ENCODE measurements around the gene QTRT2. TPM values are rescaled to one million over a fixed set of nuclear protein-coding genes. Genes with fewer than 3 reads are reported as not detected.

The QTRT2 gene
- total RNA-seq, 4 donors from 2014 or later, result 7.2 to 18.3 (median 14.7) TPM

- no peaks in the 10 kb centered on the region for H3K36me3 ChIP-seq
- intact Hi-C loops (cut with DNase I; ENCODE audit: low total_unique reads) (no loop called here), in situ Hi-C loops (cut with MboI; ENCODE audit: low pct_ligation_motif_present in 1 of 4, low pct_unique_long_range_greater_than_20kb in 1 of 4, low sequenced_read_pairs in 3 of 4) (no loop called here)
- 67 to 87% methylated on average over 2 to 3 of the region's 3 CpGs for WGBS, 2 donors (ENCODE audit: low coverage in 1 of 2)
- TF ChIP-seq CTCF (IDR thresholded peaks at IDR 0.05) (no peak), EP300 (IDR thresholded peaks at IDR 0.05; ENCODE audit: low read depth) (no peak), POLR2A (IDR thresholded peaks at IDR 0.05) (no peak)
- no peak overlapping the region for H3K4me3 ChIP-seq
- no peaks in the 10 kb centered on the region for H3K27me3 ChIP-seq
- H3K27ac ChIP-seq, result no peak overlapping the region
- H3K4me1 ChIP-seq, result no peaks in the 10 kb centered on the region
- DNase-seq, result no peak
- H3K9me3 ChIP-seq, result no peaks in the 10 kb centered on the region
Measured at GRCh38 chr3:114114719-114115118, 58.2 kb downstream of the QTRT2 start.

- H3K9me3 ChIP-seq, result no peaks in the 10 kb centered on the region
- H3K27me3 ChIP-seq, result no peaks in the 10 kb centered on the region
- H3K4me1 ChIP-seq, result no peaks in the 10 kb centered on the region
- in situ Hi-C loops (cut with MboI; ENCODE audit: low pct_ligation_motif_present in 1 of 4, low pct_unique_long_range_greater_than_20kb in 1 of 4, low sequenced_read_pairs in 3 of 4), result no loop called here
- H3K27ac ChIP-seq, result no peak overlapping the region
- no peak overlapping the region for H3K4me3 ChIP-seq
- intact Hi-C loops (cut with DNase I; ENCODE audit: low total_unique reads), result no loop called here
- H3K36me3 ChIP-seq, result no peaks in the 10 kb centered on the region
- TF ChIP-seq EP300 (IDR thresholded peaks at IDR 0.05; ENCODE audit: low read depth), result no peak
- no peak for TF ChIP-seq CTCF (IDR thresholded peaks at IDR 0.05)
- no peak for TF ChIP-seq POLR2A (IDR thresholded peaks at IDR 0.05)
- TF ChIP-seq POLR2AphosphoS5 (IDR thresholded peaks at IDR 0.05), result no peak
- DNase-seq, result no peak
- 83 to 100% methylated on average over 2 to 7 of the region's 7 CpGs for WGBS, 2 donors (ENCODE audit: low coverage in 1 of 2)
Measured at GRCh38 chr3:114115143-114115542, 58.6 kb downstream of the QTRT2 start.

GRCh38 chr3:114119776-114120175 lies 63.2 kb downstream of the QTRT2 start:
- intact Hi-C loops (cut with DNase I; ENCODE audit: low total_unique reads), result no loop called here

GRCh38 chr3:114120211-114120610 lies 63.7 kb downstream of the QTRT2 start:
- intact Hi-C loops (cut with DNase I; ENCODE audit: low total_unique reads), result no loop called here
- no peaks in the 10 kb centered on the region for H3K9me3 ChIP-seq
- DNase-seq, result no peak
- no peak overlapping the region for H3K4me3 ChIP-seq
- no peaks in the 10 kb centered on the region for H3K36me3 ChIP-seq
- WGBS, 2 donors (ENCODE audit: low coverage in 1 of 2), result 85 to 87% methylated on average over 3 of the region's 3 CpGs
- H3K27me3 ChIP-seq, result no peaks in the 10 kb centered on the region
- H3K4me1 ChIP-seq, result no peaks in the 10 kb centered on the region
- in situ Hi-C loops (cut with MboI; ENCODE audit: low pct_ligation_motif_present in 1 of 4, low pct_unique_long_range_greater_than_20kb in 1 of 4, low sequenced_read_pairs in 3 of 4), result no loop called here
- no peak for TF ChIP-seq POLR2AphosphoS5 (IDR thresholded peaks at IDR 0.05)
- no peak for TF ChIP-seq EP300 (IDR thresholded peaks at IDR 0.05; ENCODE audit: low read depth)
- TF ChIP-seq CTCF (IDR thresholded peaks at IDR 0.05), result no peak
- TF ChIP-seq POLR2A (IDR thresholded peaks at IDR 0.05), result no peak
- no peak overlapping the region for H3K27ac ChIP-seq

More at GRCh38 chr3:114119776-114120175, 63.2 kb downstream of the QTRT2 start:
- Histone ChIP-seq H3K4me3 (no peak overlapping the region), H3K27ac (no peak overlapping the region), H3K9me3 (no peaks in the 10 kb centered on the region), H3K36me3 (no peaks in the 10 kb centered on the region), H3K4me1 (no peaks in the 10 kb centered on the region), H3K27me3 (no peaks in the 10 kb centered on the region)
- in situ Hi-C loops (cut with MboI; ENCODE audit: low pct_ligation_motif_present in 1 of 4, low pct_unique_long_range_greater_than_20kb in 1 of 4, low sequenced_read_pairs in 3 of 4), result no loop called here
- DNase-seq, result no peak
- 57 to 71% methylated on average over 1 of the region's 1 CpG for WGBS, 2 donors (ENCODE audit: low coverage in 1 of 2)
- no peak for TF ChIP-seq EP300 (IDR thresholded peaks at IDR 0.05; ENCODE audit: low read depth)
- no peak for TF ChIP-seq CTCF (IDR thresholded peaks at IDR 0.05)
- TF ChIP-seq POLR2AphosphoS5 (IDR thresholded peaks at IDR 0.05), result no peak
- TF ChIP-seq POLR2A (IDR thresholded peaks at IDR 0.05), result no peak
